HepG2 (cell line): ENCODE results near the gene TMEM214. TPM values are rescaled to one million over a fixed set of nuclear protein-coding genes. Genes with fewer than 3 reads are reported as not detected.

Experiments
- HDAC2 ChIP-seq: sonication (generic); formaldehyde crosslinking; IDR thresholded peaks from 2 replicates; pipeline ENCODE4 v1.4.0; 2020; ENCODE audit warnings: missing genetic modification reagents
- HNF4A ChIP-seq: sonication (generic); formaldehyde crosslinking; IDR thresholded peaks from 2 replicates; pipeline ENCODE4 v1.4.0; 2020; ENCODE audit warnings: missing genetic modification reagents
- HOXA3 ChIP-seq: sonication (generic); formaldehyde crosslinking; IDR thresholded peaks from 2 replicates; pipeline ENCODE4 v1.5.0; 2020; ENCODE audit warnings: missing genetic modification reagents
- HOXA9 ChIP-seq: sonication (generic); formaldehyde crosslinking; IDR thresholded peaks from 2 replicates; pipeline ENCODE4 v1.8.1; 2022; ENCODE audit warnings: missing genetic modification reagents, mild to moderate bottlenecking, moderate library complexity, borderline replicate concordance
- NFKBIZ ChIP-seq: IDR thresholded peaks from 2 replicates; pipeline ENCODE4 v1.6.1; 2018; ENCODE audit warnings: missing genetic modification reagents, missing compliant biosample characterization
- RBFOX2 ChIP-seq: fragments of 200-400 bp; formaldehyde crosslinking; IDR thresholded peaks from 2 replicates; pipeline ENCODE4 v1.6.1; 2017; ENCODE audit warnings: low read depth, mild to moderate bottlenecking, low read length
- STAG1 ChIP-seq: sonication (generic); formaldehyde crosslinking; IDR thresholded peaks from 2 replicates; pipeline ENCODE4 v1.4.0; 2020; ENCODE audit warnings: missing genetic modification reagents
- SYNCRIP ChIP-seq: fragments of 200-400 bp; formaldehyde crosslinking; IDR thresholded peaks from 2 replicates; pipeline ENCODE4 v1.6.1; 2018; ENCODE audit warnings: mild to moderate bottlenecking, low read depth, low read length; ENCODE audit not compliant: insufficient read depth
- TBX2 ChIP-seq: sonication (generic); formaldehyde crosslinking; IDR thresholded peaks from 2 replicates; pipeline ENCODE4 v1.5.0; 2020; ENCODE audit warnings: missing genetic modification reagents, mild to moderate bottlenecking, borderline replicate concordance
- ZNF383 ChIP-seq: sonication (generic); formaldehyde crosslinking; IDR thresholded peaks from 2 replicates; pipeline ENCODE4 v1.4.0; 2020; ENCODE audit warnings: missing genetic modification reagents, mild to moderate bottlenecking, borderline replicate concordance
- ZNF432 ChIP-seq: sonication (generic); formaldehyde crosslinking; IDR thresholded peaks from 2 replicates; pipeline ENCODE4 v1.5.0; 2020; ENCODE audit warnings: missing genetic modification reagents, mild to moderate bottlenecking, borderline replicate concordance
- ZNF678 ChIP-seq: sonication (generic); formaldehyde crosslinking; IDR thresholded peaks from 2 replicates; pipeline ENCODE4 v1.4.0; 2020; ENCODE audit warnings: mild to moderate bottlenecking, missing genetic modification reagents
- ZNF773 ChIP-seq: sonication (generic); formaldehyde crosslinking; IDR thresholded peaks from 2 replicates; pipeline ENCODE4 v1.4.0; 2020; ENCODE audit warnings: missing genetic modification reagents, borderline replicate concordance
- ZSCAN29 ChIP-seq: sonication (generic); formaldehyde crosslinking; conservative IDR thresholded peaks from 2 replicates; pipeline ENCODE4 v1.4.0; 2020; ENCODE audit warnings: mild to moderate bottlenecking, missing genetic modification reagents
- polyA plus RNA-seq, 8 experiments: library from polyadenylated mRNA; depleted of rRNA in 3 of 8; stranded (reverse) in 7 of 8; unstranded in 1 of 8; fragments of >200 nt; fragmentation: Illumina TruSeq in 4 of 8; extraction: Trizol in 4 of 8; gene quantifications; 2 replicates each; pipeline versions ENCODE4 v1.2.1 to v1.2.3, GENCODE V29; 2011 to 2016; ENCODE audit warnings: low read depth in 4 of 8, missing spikeins in 1 of 8, mixed read lengths in 1 of 8; ENCODE audit not compliant: insufficient read depth in 1 of 8
- total RNA-seq, 5 experiments: library from RNA; depleted of rRNA; stranded (reverse); fragments of >200 nt; fragmentation: Illumina TruSeq; extraction: Trizol; gene quantifications; 2 replicates each; pipeline ENCODE4 v1.2.3, GENCODE V29; 2016; ENCODE audit warnings: low read depth in 1 of 5
- TF ChIP-seq, protein P1 (sequence below): sonication (generic); formaldehyde crosslinking; IDR thresholded peaks from 2 replicates; pipeline ENCODE4 v1.4.0; 2020; ENCODE audit warnings: missing genetic modification reagents
- TF ChIP-seq, protein P2 (sequence below): sonication (generic); formaldehyde crosslinking; conservative IDR thresholded peaks from 2 replicates; pipeline ENCODE4 v1.4.0; 2020; ENCODE audit warnings: missing genetic modification reagents
- TF ChIP-seq, protein P3 (sequence below): sonication (generic); formaldehyde crosslinking; IDR thresholded peaks from 2 replicates; pipeline ENCODE4 v1.4.0; 2020; ENCODE audit warnings: missing genetic modification reagents
- TF ChIP-seq, protein P4 (sequence below): sonication (generic); formaldehyde crosslinking; IDR thresholded peaks from 2 replicates; pipeline ENCODE4 v1.4.0; 2020; ENCODE audit warnings: mild to moderate bottlenecking, missing genetic modification reagents
- TF ChIP-seq, protein P5 (sequence below): sonication (generic); formaldehyde crosslinking; IDR thresholded peaks from 2 replicates; pipeline ENCODE4 v1.4.0; 2020; ENCODE audit warnings: missing genetic modification reagents

The TMEM214 gene
- total and polyA plus RNA-seq, 2 of the 13 experiments (the other 11 are each of a cell fraction or from before 2014, with no cell fraction given) = 58.3 to 132 TPM

DNA sequence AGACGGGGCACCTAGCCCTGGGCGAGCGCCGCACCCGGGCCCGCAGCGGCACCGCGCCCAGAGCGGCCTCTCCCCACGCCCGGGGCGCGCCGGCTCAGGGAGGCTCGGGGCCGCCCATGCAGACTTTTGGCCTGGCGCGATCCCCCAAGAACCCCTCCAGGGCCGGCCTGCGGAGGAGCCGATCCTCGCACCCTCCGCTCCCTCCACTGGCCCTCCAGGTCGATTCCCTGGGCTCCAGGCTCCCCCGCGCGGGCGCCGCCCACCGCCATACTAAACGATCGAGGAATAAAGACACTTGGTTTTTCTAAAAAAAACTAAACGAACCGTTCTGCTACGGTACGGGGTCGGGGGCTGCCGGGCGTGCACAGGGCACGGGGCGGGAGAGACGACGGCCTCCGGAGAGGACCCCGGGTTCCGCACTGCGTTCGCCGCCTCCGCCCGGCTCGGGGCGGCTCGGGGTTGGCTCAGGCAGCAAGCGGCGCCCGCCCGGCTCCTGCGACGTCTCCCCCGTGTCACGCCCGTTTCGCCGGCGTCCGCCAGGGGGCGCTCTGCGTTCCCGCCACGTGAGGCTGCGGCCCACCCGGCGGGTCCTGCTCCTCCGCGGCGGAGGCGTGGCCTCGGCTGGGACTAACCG, 53.4 kb downstream of the TMEM214 start (continued):
- peak; percentile 74 for TF ChIP-seq STAG1
- TF ChIP-seq, protein P1, sequence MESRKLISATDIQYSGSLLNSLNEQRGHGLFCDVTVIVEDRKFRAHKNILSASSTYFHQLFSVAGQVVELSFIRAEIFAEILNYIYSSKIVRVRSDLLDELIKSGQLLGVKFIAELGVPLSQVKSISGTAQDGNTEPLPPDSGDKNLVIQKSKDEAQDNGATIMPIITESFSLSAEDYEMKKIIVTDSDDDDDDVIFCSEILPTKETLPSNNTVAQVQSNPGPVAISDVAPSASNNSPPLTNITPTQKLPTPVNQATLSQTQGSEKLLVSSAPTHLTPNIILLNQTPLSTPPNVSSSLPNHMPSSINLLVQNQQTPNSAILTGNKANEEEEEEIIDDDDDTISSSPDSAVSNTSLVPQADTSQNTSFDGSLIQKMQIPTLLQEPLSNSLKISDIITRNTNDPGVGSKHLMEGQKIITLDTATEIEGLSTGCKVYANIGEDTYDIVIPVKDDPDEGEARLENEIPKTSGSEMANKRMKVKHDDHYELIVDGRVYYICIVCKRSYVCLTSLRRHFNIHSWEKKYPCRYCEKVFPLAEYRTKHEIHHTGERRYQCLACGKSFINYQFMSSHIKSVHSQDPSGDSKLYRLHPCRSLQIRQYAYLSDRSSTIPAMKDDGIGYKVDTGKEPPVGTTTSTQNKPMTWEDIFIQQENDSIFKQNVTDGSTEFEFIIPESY (CRISPR knock-in tag) = peak; percentile 84
- no peak for TF ChIP-seq ZNF383 (CRISPR knock-in tag)
- no peak for TF ChIP-seq ZNF432
- no peak; the same call in 1 of the 2 replicates for TF ChIP-seq ZNF678 (CRISPR knock-in tag)
- TF ChIP-seq HOXA3 (CRISPR knock-in tag) = peak; percentile 93
- no peak for TF ChIP-seq TBX2
- TF ChIP-seq, protein P2, sequence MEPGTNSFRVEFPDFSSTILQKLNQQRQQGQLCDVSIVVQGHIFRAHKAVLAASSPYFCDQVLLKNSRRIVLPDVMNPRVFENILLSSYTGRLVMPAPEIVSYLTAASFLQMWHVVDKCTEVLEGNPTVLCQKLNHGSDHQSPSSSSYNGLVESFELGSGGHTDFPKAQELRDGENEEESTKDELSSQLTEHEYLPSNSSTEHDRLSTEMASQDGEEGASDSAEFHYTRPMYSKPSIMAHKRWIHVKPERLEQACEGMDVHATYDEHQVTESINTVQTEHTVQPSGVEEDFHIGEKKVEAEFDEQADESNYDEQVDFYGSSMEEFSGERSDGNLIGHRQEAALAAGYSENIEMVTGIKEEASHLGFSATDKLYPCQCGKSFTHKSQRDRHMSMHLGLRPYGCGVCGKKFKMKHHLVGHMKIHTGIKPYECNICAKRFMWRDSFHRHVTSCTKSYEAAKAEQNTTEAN = peak; percentile 88; the same call in 1 of the 2 replicates
- no peak for TF ChIP-seq SYNCRIP
- TF ChIP-seq, protein P3, sequence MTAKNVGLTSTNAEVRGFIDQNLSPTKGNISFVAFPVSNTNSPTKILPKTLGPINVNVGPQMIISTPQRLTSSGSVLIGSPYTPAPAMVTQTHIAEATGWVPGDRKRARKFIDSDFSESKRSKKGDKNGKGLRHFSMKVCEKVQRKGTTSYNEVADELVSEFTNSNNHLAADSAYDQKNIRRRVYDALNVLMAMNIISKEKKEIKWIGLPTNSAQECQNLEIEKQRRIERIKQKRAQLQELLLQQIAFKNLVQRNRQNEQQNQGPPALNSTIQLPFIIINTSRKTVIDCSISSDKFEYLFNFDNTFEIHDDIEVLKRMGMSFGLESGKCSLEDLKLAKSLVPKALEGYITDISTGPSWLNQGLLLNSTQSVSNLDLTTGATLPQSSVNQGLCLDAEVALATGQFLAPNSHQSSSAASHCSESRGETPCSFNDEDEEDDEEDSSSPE (CRISPR knock-in tag) = peak; percentile 97
- peak; percentile 47; the same call in 1 of the 2 replicates for TF ChIP-seq NFKBIZ (CRISPR knock-in tag)
- TF ChIP-seq ZNF773 = no peak
- peak; percentile 80 for TF ChIP-seq RBFOX2
- TF ChIP-seq ZSCAN29 (CRISPR knock-in tag) = 0 out of 2 replicates have a peak, but pooled peaks have one; percentile 4
- TF ChIP-seq, protein P4, sequence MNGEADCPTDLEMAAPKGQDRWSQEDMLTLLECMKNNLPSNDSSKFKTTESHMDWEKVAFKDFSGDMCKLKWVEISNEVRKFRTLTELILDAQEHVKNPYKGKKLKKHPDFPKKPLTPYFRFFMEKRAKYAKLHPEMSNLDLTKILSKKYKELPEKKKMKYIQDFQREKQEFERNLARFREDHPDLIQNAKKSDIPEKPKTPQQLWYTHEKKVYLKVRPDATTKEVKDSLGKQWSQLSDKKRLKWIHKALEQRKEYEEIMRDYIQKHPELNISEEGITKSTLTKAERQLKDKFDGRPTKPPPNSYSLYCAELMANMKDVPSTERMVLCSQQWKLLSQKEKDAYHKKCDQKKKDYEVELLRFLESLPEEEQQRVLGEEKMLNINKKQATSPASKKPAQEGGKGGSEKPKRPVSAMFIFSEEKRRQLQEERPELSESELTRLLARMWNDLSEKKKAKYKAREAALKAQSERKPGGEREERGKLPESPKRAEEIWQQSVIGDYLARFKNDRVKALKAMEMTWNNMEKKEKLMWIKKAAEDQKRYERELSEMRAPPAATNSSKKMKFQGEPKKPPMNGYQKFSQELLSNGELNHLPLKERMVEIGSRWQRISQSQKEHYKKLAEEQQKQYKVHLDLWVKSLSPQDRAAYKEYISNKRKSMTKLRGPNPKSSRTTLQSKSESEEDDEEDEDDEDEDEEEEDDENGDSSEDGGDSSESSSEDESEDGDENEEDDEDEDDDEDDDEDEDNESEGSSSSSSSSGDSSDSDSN (CRISPR knock-in tag) = peak; percentile 84; the same call in 1 of the 2 replicates
- TF ChIP-seq, protein P5, sequence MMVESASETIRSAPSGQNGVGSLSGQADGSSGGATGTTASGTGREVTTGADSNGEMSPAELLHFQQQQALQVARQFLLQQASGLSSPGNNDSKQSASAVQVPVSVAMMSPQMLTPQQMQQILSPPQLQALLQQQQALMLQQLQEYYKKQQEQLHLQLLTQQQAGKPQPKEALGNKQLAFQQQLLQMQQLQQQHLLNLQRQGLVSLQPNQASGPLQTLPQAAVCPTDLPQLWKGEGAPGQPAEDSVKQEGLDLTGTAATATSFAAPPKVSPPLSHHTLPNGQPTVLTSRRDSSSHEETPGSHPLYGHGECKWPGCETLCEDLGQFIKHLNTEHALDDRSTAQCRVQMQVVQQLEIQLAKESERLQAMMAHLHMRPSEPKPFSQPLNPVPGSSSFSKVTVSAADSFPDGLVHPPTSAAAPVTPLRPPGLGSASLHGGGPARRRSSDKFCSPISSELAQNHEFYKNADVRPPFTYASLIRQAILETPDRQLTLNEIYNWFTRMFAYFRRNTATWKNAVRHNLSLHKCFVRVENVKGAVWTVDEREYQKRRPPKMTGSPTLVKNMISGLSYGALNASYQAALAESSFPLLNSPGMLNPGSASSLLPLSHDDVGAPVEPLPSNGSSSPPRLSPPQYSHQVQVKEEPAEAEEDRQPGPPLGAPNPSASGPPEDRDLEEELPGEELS (CRISPR knock-in tag) = peak; percentile 46; the same call in 1 of the 2 replicates
- 0 out of 2 replicates have a peak, but pooled peaks have one; percentile 8 for TF ChIP-seq HNF4A (CRISPR knock-in tag)
- no peak for TF ChIP-seq HOXA9 (CRISPR knock-in tag)
- peak; percentile 78 for TF ChIP-seq HDAC2 (CRISPR knock-in tag)
